Measurements from ENCODE around the gene CXCL5.

The CXCL5 gene

GRCh38 chr4:74005528-74005927 is 7.1 kb upstream of the CXCL5 start:
- no peak for TF ChIP-seq CTCF (conservative IDR thresholded peaks at IDR 0.05; ENCODE audit: low read depth, low read length)
- H3K4me3 ChIP-seq (ENCODE audit: low read length): no peak overlapping the region
- DNase-seq (ENCODE audit: low read depth): no peak

DNA sequence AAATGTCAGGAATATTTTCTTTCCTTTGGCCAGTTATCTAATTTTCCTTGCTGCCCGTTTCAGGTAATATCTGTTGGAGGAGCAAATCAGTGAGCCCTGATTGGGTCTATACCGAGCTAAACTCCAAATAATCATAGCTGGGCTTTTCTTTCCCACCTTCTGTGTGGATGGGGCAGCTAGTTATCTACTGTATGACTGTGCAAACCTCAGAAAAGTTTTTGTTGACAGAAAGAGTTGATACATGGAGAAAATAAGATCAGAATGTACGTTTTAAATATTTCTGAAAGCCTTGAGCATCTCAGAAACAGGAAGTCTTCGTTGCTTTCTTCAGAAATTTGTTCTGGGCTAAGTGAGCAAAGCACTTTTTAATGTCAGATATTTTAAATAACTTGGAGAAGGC is 6.2 kb upstream of the CXCL5 start:
- no peak for TF ChIP-seq CTCF (conservative IDR thresholded peaks at IDR 0.05; ENCODE audit: low read depth, low read length)
- no peak overlapping the region for H3K4me3 ChIP-seq (ENCODE audit: low read length)

DNA sequence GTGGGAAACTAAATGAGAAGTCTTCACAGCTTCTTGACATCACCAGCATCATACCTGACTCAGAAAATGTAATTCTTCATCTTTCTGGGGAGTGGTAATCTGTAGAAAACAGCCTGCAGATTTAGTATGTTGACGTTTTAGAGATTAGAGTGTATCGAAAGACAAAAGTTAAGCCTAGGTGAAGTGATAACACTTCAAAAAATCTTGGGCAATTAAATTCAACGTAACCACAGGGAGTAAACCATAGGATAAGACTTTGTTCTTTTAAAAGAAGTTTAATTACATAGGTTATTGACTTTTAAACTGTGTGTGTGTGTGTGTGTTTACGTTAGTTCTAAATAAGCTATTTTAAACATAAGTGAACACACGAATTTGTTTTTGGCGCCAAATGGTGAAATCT is 1.8 kb upstream of the CXCL5 start:
- H3K4me3 ChIP-seq (ENCODE audit: low read length): no peak overlapping the region
- no peak for TF ChIP-seq CTCF (conservative IDR thresholded peaks at IDR 0.05; ENCODE audit: low read depth, low read length)
- DNase-seq (ENCODE audit: low read depth): no peak

More for the DNA sequence above, 6.2 kb upstream of the CXCL5 start:
- no peak for DNase-seq (ENCODE audit: low read depth)

DNA sequence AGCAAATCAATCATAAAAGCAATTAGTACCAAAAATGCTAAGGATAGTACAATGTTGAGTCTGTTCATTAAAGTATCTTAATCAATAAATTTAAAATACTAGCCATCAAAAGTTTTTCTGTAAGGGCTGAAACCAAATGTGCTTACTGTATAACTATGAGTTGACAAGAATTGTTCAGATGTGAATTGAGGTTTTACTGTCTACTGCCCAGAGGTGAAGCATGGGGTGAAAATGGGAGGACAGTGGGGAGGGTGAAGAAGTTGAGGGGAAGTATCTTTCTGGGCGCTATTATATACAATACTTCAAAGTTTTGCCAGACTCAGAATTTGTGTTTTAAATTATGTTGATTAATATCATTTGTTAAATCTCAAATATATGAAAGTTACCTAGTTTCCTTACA is 6.4 kb downstream of the CXCL5 start:
- no peak for DNase-seq (ENCODE audit: low read depth)
- H3K4me3 ChIP-seq (ENCODE audit: low read length): no peak overlapping the region
- no peak for TF ChIP-seq CTCF (conservative IDR thresholded peaks at IDR 0.05; ENCODE audit: low read depth, low read length)

- TF ChIP-seq CTCF (conservative IDR thresholded peaks at IDR 0.05; ENCODE audit: low read depth, low read length): no peak
- no peak overlapping the region for H3K4me3 ChIP-seq (ENCODE audit: low read length)
- DNase-seq (ENCODE audit: low read depth): no peak
Observed at GRCh38 chr4:73991742-73992000, 6.8 kb downstream of the CXCL5 start.

DNA sequence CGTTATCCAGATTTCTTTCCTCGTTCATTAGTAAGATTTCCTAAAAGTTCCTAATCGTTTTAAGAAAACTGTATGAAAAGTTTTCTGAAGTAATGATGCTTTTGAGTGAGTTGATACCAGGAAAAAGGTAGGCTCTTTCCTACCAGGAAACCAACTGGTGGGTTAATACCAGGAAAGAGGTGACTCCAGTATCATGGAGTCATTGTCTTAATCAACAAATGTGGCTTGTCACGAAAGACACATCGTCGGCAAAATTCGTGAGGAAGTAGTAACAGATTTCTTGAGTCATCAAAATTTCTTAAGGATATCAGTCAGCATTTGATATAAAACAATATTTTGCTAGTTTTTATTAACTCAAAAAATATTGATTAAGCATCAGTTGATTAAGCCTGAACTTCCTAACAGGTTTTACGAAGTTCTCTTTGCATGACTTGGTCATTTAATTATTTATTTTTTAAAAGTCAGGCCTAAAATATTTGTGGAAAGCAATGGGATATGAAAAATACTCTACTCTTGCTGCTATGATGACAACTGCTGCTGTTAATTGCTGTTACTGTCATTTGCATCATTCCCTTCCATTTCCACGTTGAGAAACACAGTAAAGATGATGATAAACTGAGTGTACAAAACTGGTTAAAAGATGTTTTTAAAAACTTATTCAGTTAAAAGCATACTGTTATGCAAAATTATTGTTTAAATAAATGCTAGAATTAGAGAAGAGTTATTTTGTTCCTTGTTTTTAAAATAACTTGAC is 7.3 kb downstream of the CXCL5 start:
- no peak for DNase-seq (ENCODE audit: low read depth)
- no peak for TF ChIP-seq CTCF (conservative IDR thresholded peaks at IDR 0.05; ENCODE audit: low read depth, low read length)
- H3K4me3 ChIP-seq (ENCODE audit: low read length): no peak overlapping the region

DNA sequence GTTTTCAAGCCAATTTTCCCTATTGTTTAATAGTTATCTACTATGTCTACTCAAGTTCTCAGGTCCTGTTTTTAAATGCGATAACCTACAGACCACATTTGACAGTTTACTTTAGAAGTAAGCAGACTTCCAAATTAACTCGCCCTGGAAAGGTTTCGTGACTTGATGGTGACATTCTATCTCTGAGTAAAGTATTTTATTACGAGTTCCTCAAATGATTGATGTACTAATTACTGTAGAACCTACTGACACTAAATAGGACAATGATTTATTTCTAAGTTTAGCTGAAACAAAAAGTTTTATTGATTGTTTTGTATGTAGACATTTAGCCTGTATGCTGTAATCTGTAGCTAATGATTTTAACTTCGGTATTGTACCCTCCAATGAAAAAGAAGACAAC is 8.5 kb downstream of the CXCL5 start:
- TF ChIP-seq CTCF (conservative IDR thresholded peaks at IDR 0.05; ENCODE audit: low read depth, low read length): no peak
- H3K4me3 ChIP-seq (ENCODE audit: low read length): no peak overlapping the region
- DNase-seq (ENCODE audit: low read depth): no peak

All from retinal pigment epithelial cell (primary cell).